ENCODE results near the gene WBP1. TPM values are rescaled to one million over a fixed set of nuclear protein-coding genes. Genes with fewer than 3 reads are reported as not detected.
A peak's percentile ranks its signal among the peaks of the same experiment; 100 is the strongest.

WBP1 gene
- total RNA-seq, 1 donor from 2014 or later: 96.1 TPM

DNA sequence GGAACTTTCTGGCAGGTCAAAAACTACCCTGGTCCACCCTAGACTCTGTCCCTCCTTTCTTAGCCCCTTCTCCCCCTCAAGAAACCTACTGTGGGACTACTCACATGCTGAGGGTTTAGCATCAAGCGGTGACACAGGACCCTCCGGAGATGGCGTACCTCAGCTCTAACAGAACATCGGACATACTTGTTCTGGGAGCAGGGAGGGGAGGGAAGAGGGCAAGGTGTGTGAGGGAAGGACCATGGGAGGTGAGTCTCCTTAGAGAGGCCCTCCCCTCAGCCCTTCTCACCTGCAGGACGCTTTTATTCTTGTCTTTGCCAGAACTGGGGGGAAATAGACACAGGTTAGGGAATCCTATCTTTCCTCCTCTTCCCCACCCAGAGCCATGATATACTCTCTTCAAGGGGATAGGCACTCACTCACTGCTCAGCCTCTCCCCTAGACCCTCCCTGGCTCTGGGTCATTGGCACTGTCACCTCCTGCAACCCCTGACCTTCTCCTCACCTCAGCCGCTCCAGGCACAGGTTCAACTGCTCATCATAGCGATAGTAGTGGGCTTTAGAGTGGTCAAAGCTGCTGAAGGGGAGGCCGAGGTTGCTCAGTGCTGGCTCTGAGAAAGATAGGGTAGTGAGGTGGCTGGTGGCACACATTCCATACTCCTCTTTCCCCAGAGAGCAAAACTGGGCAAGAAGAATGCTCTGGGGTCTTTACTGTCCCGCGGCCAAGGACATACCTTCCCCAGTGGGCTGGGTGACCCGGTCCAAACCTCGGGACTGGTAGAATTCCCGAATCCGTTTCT is 47.4 kb downstream of the WBP1 start:
- DNase-seq (ENCODE audit: extremely low spot score, unreplicated experiment): no peak
- Mint-ChIP-seq H3K27me3 (ENCODE audit: unreplicated experiment) (peaks cover 27% of the 10 kb centered on the region), H3K4me3 (ENCODE audit: unreplicated experiment) (peak overlapping the region; percentile 98), H3K9me3 (ENCODE audit: unreplicated experiment) (no peaks in the 10 kb centered on the region), H3K27ac (ENCODE audit: unreplicated experiment) (peak overlapping the region; percentile 83), H3K36me3 (ENCODE audit: unreplicated experiment) (peaks cover 20% of the 10 kb centered on the region), H3K4me1 (ENCODE audit: unreplicated experiment) (peaks cover 64% of the 10 kb centered on the region)
- TF ChIP-seq, protein P1, sequence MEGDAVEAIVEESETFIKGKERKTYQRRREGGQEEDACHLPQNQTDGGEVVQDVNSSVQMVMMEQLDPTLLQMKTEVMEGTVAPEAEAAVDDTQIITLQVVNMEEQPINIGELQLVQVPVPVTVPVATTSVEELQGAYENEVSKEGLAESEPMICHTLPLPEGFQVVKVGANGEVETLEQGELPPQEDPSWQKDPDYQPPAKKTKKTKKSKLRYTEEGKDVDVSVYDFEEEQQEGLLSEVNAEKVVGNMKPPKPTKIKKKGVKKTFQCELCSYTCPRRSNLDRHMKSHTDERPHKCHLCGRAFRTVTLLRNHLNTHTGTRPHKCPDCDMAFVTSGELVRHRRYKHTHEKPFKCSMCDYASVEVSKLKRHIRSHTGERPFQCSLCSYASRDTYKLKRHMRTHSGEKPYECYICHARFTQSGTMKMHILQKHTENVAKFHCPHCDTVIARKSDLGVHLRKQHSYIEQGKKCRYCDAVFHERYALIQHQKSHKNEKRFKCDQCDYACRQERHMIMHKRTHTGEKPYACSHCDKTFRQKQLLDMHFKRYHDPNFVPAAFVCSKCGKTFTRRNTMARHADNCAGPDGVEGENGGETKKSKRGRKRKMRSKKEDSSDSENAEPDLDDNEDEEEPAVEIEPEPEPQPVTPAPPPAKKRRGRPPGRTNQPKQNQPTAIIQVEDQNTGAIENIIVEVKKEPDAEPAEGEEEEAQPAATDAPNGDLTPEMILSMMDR (IDR thresholded peaks at IDR 0.05): no peak

- peak; percentile 98 for DNase-seq (ENCODE audit: extremely low spot score, unreplicated experiment)
- Mint-ChIP-seq H3K4me3 (ENCODE audit: unreplicated experiment) (peak within 1 kb of the TSS; percentile 98), H3K4me1 (ENCODE audit: unreplicated experiment) (peaks cover 58% of the 10 kb centered on the region), H3K27ac (ENCODE audit: unreplicated experiment) (peak within 1 kb of the TSS; percentile 100), H3K36me3 (ENCODE audit: unreplicated experiment) (peaks cover 20% of the 10 kb centered on the region), H3K27me3 (ENCODE audit: unreplicated experiment) (peaks cover 34% of the 10 kb centered on the region), H3K9me3 (ENCODE audit: unreplicated experiment) (no peaks in the 10 kb centered on the region)
- TF ChIP-seq, protein P1 (IDR thresholded peaks at IDR 0.05): peak; percentile 49
These were observed 49.1 kb downstream of the WBP1 start, which contains the start of gene PCGF1 for GRCh38 chr2:74507145-74507925. Gene PCGF1, minus strand, starts transcription at chr2:74507695. Its CDS starts 27 bp downstream, at chr2:74507668.

DNA sequence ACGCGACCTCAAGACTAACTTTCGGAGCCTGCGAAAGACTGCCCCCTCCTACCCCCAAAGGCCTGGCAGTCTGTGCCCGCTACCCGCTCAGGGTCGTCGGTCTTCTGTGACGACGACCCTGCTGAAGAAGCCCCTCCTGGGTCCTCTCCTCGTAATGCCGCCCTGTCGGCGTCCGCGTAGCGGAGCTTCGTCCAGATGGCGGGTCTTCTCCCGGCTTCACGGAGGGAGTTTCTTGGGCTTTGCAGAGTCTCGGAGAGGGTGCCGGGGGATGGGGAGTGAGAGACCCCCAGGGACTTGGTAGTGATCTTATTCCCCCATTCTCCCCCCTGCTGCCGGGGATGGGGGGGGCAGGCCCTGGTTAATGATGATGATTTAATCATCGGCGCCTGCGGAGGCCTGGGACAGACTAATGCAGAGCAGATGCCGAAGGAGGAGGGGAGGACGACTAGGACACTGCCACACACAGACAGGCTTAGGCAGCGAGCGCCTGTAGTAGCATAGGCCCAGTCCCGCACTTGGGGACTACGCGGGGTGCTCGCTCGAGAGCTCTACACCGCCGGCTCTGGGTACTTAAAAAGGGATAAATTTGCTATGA is 49.8 kb downstream of the WBP1 start:
- peak overlapping the region; percentile 100 for H3K27ac Mint-ChIP-seq (ENCODE audit: unreplicated experiment)
- H3K36me3 Mint-ChIP-seq (ENCODE audit: unreplicated experiment): peaks cover 20% of the 10 kb centered on the region
- H3K4me3 Mint-ChIP-seq (ENCODE audit: unreplicated experiment): peak overlapping the region; percentile 98
- peaks cover 41% of the 10 kb centered on the region for H3K27me3 Mint-ChIP-seq (ENCODE audit: unreplicated experiment)
- peaks cover 52% of the 10 kb centered on the region for H3K4me1 Mint-ChIP-seq (ENCODE audit: unreplicated experiment)
- no peaks in the 10 kb centered on the region for H3K9me3 Mint-ChIP-seq (ENCODE audit: unreplicated experiment)
- TF ChIP-seq, protein P1 (IDR thresholded peaks at IDR 0.05): no peak
- no peak for DNase-seq (ENCODE audit: extremely low spot score, unreplicated experiment)

DNA sequence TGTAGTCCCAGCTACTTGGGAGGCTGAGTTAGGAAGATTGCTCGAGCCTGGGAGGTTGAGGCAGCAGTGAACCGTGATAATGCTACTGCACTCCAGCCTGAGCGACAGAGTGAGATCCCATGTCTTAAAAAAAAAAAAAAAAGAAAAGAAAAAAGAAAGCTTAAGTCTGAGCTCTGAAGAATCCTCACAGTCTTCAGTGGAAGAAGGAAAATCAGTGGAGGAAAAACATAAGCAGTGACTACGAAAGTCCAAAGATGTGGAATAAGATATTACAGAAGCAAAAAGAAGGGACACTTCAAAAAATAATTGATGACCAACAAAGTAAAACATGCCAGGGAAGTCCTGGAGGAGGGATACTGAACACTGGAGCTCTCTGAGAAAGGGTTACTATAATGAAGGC is 52.0 kb downstream of the WBP1 start:
- TF ChIP-seq, protein P1 (IDR thresholded peaks at IDR 0.05): no peak
- no peak for DNase-seq (ENCODE audit: extremely low spot score, unreplicated experiment)
- Mint-ChIP-seq H3K36me3 (ENCODE audit: unreplicated experiment) (peaks cover 9% of the 10 kb centered on the region), H3K4me1 (ENCODE audit: unreplicated experiment) (peaks cover 35% of the 10 kb centered on the region), H3K4me3 (ENCODE audit: unreplicated experiment) (no peak overlapping the region), H3K9me3 (ENCODE audit: unreplicated experiment) (no peaks in the 10 kb centered on the region), H3K27me3 (ENCODE audit: unreplicated experiment) (peaks cover 50% of the 10 kb centered on the region), H3K27ac (ENCODE audit: unreplicated experiment) (no peak overlapping the region)

Other genes with a start within 250 kb of the WBP1 start
- 1.6 and 2.3 TPM in 2 replicates for gene SLC4A5, start 115.0 kb upstream of the WBP1 start, total RNA-seq
- gene DCTN1, start 78.1 kb upstream of the WBP1 start, total RNA-seq: 182 and 186 TPM in 2 replicates
- gene C2orf81, start 36.8 kb upstream of the WBP1 start, total RNA-seq: 2.4 and 2.8 TPM in 2 replicates
- 15.8 and 16.2 TPM in 2 replicates for gene WDR54, start 36.7 kb upstream of the WBP1 start, total RNA-seq
- gene RTKN, start 16.5 kb upstream of the WBP1 start, total RNA-seq: 19.1 and 22.1 TPM in 2 replicates
- gene INO80B, start 3.4 kb upstream of the WBP1 start, total RNA-seq: 34.9 and 41.9 TPM in 2 replicates
- 55.9 and 59.5 TPM in 2 replicates for gene MOGS, start 6.9 kb downstream of the WBP1 start, total RNA-seq
- 61.5 and 67.5 TPM in 2 replicates for gene MRPL53, start 14.2 kb downstream of the WBP1 start, total RNA-seq
- 20.6 TPM in 2 replicates for gene CCDC142, start 24.6 kb downstream of the WBP1 start, total RNA-seq
- 24.2 and 24.3 TPM in 2 replicates for gene TTC31, start 24.6 kb downstream of the WBP1 start, total RNA-seq
- 1.0 and 1.1 TPM in 2 replicates for gene LBX2, start 41.2 kb downstream of the WBP1 start, total RNA-seq
- gene PCGF1, start 49.3 kb downstream of the WBP1 start, total RNA-seq: 32.2 and 32.5 TPM in 2 replicates
- not detected in 2 replicates for gene TLX2, start 56.0 kb downstream of the WBP1 start, total RNA-seq
- gene DQX1, start 67.8 kb downstream of the WBP1 start, total RNA-seq: 0.26 and 0.32 TPM in 2 replicates
- gene AUP1, start 71.3 kb downstream of the WBP1 start, total RNA-seq: 96.3 and 97.1 TPM in 2 replicates
- 32.0 and 32.3 TPM in 2 replicates for gene HTRA2, start 71.5 kb downstream of the WBP1 start, total RNA-seq
- gene LOXL3, start 95.5 kb downstream of the WBP1 start, total RNA-seq: 58.1 and 62.1 TPM in 2 replicates
- gene DOK1, start 96.3 kb downstream of the WBP1 start, total RNA-seq: 15.8 and 17.7 TPM in 2 replicates
- not detected in 2 replicates for gene M1AP, start 189.9 kb downstream of the WBP1 start, total RNA-seq
- 12.1 and 14.2 TPM in 2 replicates for gene SEMA4F, start 195.8 kb downstream of the WBP1 start, total RNA-seq